HepG2 (cell line): ENCODE measurements around the gene ITPK1. TPM values are rescaled to one million over a fixed set of nuclear protein-coding genes. Genes with fewer than 3 reads are reported as not detected.
"Not testable (repeated sequence)": the region's sequence is repeated elsewhere in the genome, so short reads cannot be mapped to it uniquely, and the experiment has no call there.

Experiments used
- ATAC-seq: fragments of 200-7000 bp; cut with Tn5 transposase; 3 replicates; pipeline ENCODE4 v1.9.1; 2020; ENCODE audit warnings: mild to moderate bottlenecking, moderate library complexity
- BruUV-seq: library from RNA; stranded (reverse); fragments of 400-500 nt; replicated peaks from 2 replicates; lab custom pipeline; 2021; lab: Mats Ljungman, UMichigan
- CTCF ChIA-PET: fragments of 300-600 bp; formaldehyde crosslinking; extraction: SDS; loops from one replicate; lab custom pipeline; 2021; ENCODE audit warnings: low total read pairs, inconsistent platforms, low intra/inter-chr PET ratio; lab: Yijun Ruan, JAX
- POLR2A ChIA-PET: fragments of 350-600 bp; sonication (Branson Sonifier 250); formaldehyde crosslinking; loops from one replicate; lab custom pipeline; 2020; ENCODE audit warnings: antibody characterized with exemption, inconsistent platforms; lab: Yijun Ruan, JAX
- DNase-seq: peaks from one replicate; pipeline ENCODE4 v3.0.0-alpha.2; 2015; ENCODE audit warnings: low spot score
- FAIRE-seq: peaks from 3 replicates; lab custom pipeline; 2011; peaks lifted over from hg19 to GRCh38; lab: Jason Lieb, UNC
- H2AFZ ChIP-seq: one replicate; pipeline ENCODE4 v1.6.1; 2011; ENCODE audit warnings: low read length, inconsistent platforms
- H3K27ac ChIP-seq: fragments of 300-600 bp; 3 replicates; pipeline ENCODE4 v1.8.0; 2011; ENCODE audit warnings: mixed run types, mild to moderate bottlenecking, mixed read lengths, low read length, inconsistent platforms; ENCODE audit not compliant: insufficient read depth; ENCODE audit errors: extremely low read length
- H3K27me3 ChIP-seq, 2 experiments: fragments of 200-600 bp in 1 of 2; 2 replicates in 1 of 2; 3 replicates in 1 of 2; pipeline versions ENCODE4 v1.6.0 to v1.8.0; 2011; ENCODE audit warnings: low read length in 2 of 2, mild to moderate bottlenecking in 2 of 2, moderate library complexity in 2 of 2, inconsistent platforms in 1 of 2; ENCODE audit not compliant: insufficient read depth in 2 of 2, control insufficient read depth in 1 of 2
- H3K36me3 ChIP-seq, 2 experiments: fragments of 200-600 bp in 1 of 2; replicated peaks in 1 of 2; 2 replicates in 1 of 2; 3 replicates in 1 of 2; pipeline versions ENCODE4 v1.5.1 to v1.8.0; 2011; ENCODE audit warnings: low read length in 2 of 2, inconsistent platforms in 1 of 2; ENCODE audit not compliant: insufficient read depth in 2 of 2, control insufficient read depth in 1 of 2
- H3K4me1 ChIP-seq: 2 replicates; pipeline ENCODE4 v1.5.1; 2012; ENCODE audit warnings: low read length, inconsistent platforms; ENCODE audit not compliant: insufficient read depth
- H3K4me2 ChIP-seq: 2 replicates; pipeline ENCODE4 v1.6.0; 2011; ENCODE audit warnings: low read depth, low read length, inconsistent platforms
- H3K4me3 ChIP-seq, 3 experiments: fragments of 200-600 bp in 1 of 3; sonication (generic), shearing (Covaris generic) in 1 of 3; replicated peaks in 1 of 3; 2 replicates each; pipeline ENCODE4 v1.5.1; 2011 to 2016; ENCODE audit warnings: low read length in 3 of 3, inconsistent platforms in 2 of 3, low read depth in 2 of 3, mild to moderate bottlenecking in 2 of 3, control low read depth in 1 of 3, mixed read lengths in 1 of 3; ENCODE audit not compliant: insufficient read depth in 1 of 3
- H3K79me2 ChIP-seq: one replicate; pipeline ENCODE4 v1.6.1; 2011; ENCODE audit warnings: low read length, inconsistent platforms; ENCODE audit not compliant: insufficient read depth
- H3K9ac ChIP-seq: 2 replicates; pipeline ENCODE4 v1.6.0; 2011; ENCODE audit warnings: mild to moderate bottlenecking, low read depth, low read length, inconsistent platforms; ENCODE audit not compliant: insufficient read depth
- H3K9me3 ChIP-seq: 2 replicates; pipeline ENCODE4 v1.5.1; 2012; ENCODE audit warnings: mild to moderate bottlenecking, low read length
- H4K20me1 ChIP-seq: 2 replicates; pipeline ENCODE4 v1.6.0; 2011; ENCODE audit warnings: inconsistent platforms, mild to moderate bottlenecking, low read length, moderate library complexity; ENCODE audit not compliant: insufficient read depth
- AGO1 ChIP-seq: fragments of 200-400 bp; formaldehyde crosslinking; IDR thresholded peaks from 2 replicates; pipeline ENCODE4 v1.6.1; 2017; ENCODE audit warnings: mild to moderate bottlenecking, low read depth, low read length, moderate library complexity; ENCODE audit not compliant: poor library complexity, severe bottlenecking
- E2F2 ChIP-seq: sonication (generic); formaldehyde crosslinking; IDR thresholded peaks from 2 replicates; pipeline ENCODE4 v1.4.0; 2020; ENCODE audit warnings: missing genetic modification reagents, borderline replicate concordance
- KAT7 ChIP-seq: IDR thresholded peaks from 2 replicates; pipeline ENCODE4 v1.6.1; 2018; ENCODE audit warnings: borderline replicate concordance, missing compliant biosample characterization
- MXD4 ChIP-seq: IDR thresholded peaks from 2 replicates; pipeline ENCODE4 v1.6.1; 2016; ENCODE audit warnings: mild to moderate bottlenecking, missing biosample characterization, missing genetic modification reagents
- PRPF4 ChIP-seq: fragments of 200-400 bp; formaldehyde crosslinking; IDR thresholded peaks from 2 replicates; pipeline ENCODE4 v1.6.1; 2016; ENCODE audit warnings: low read length, low read depth; ENCODE audit not compliant: poor library complexity, severe bottlenecking
- THRA ChIP-seq: sonication (generic); formaldehyde crosslinking; IDR thresholded peaks from 2 replicates; pipeline ENCODE4 v1.4.0; 2020; ENCODE audit warnings: missing genetic modification reagents, borderline replicate concordance
- TIGD3 ChIP-seq: sonication (generic); formaldehyde crosslinking; IDR thresholded peaks from 2 replicates; pipeline ENCODE4 v1.5.1; 2020; ENCODE audit warnings: mild to moderate bottlenecking, missing genetic modification reagents, borderline replicate concordance
- ZBED4 ChIP-seq: sonication (generic); formaldehyde crosslinking; IDR thresholded peaks from 2 replicates; pipeline ENCODE4 v1.4.0; 2020; ENCODE audit warnings: missing genetic modification reagents, borderline replicate concordance
- ZMYM3 ChIP-seq: sonication (generic); formaldehyde crosslinking; IDR thresholded peaks from 2 replicates; pipeline ENCODE4 v1.5.1; 2020; ENCODE audit warnings: mild to moderate bottlenecking, missing genetic modification reagents
- ZNF276 ChIP-seq: sonication (generic); formaldehyde crosslinking; IDR thresholded peaks from 2 replicates; pipeline ENCODE4 v1.4.0; 2020; ENCODE audit warnings: mild to moderate bottlenecking, low read depth, missing genetic modification reagents
- whole genome bisulfite sequencing: methylation state at CpG from one replicate; pipeline ENCODE4 v1.1.6; 2017; ENCODE audit warnings: low lambda C conversion rate; 5-methylcytosine and 5-hydroxymethylcytosine counted together
- in situ Hi-C: cut with HindIII; loops from 2 replicates; pipeline ENCODE4 v1.10.0; 2017; ENCODE audit warnings: low pct_unique_long_range_greater_than_20kb; ENCODE audit not compliant: extremely low pct_ligation_motif_present
- intact Hi-C: fragments of 100-400 bp; cut with micrococcal nuclease; formaldehyde crosslinking; loops from one replicate; pipeline ENCODE4 v1.10.0; 2022; ENCODE audit not compliant: unreplicated experiment
- polyA plus RNA-seq, 8 experiments: library from polyadenylated mRNA; depleted of rRNA in 3 of 8; stranded (reverse) in 7 of 8; unstranded in 1 of 8; fragments of >200 nt; fragmentation: Illumina TruSeq in 4 of 8; extraction: Trizol in 4 of 8; gene quantifications; 2 replicates each; pipeline versions ENCODE4 v1.2.1 to v1.2.3, GENCODE V29; 2011 to 2016; ENCODE audit warnings: low read depth in 4 of 8, missing spikeins in 1 of 8, mixed read lengths in 1 of 8; ENCODE audit not compliant: insufficient read depth in 1 of 8
- total RNA-seq, 5 experiments: library from RNA; depleted of rRNA; stranded (reverse); fragments of >200 nt; fragmentation: Illumina TruSeq; extraction: Trizol; gene quantifications; 2 replicates each; pipeline ENCODE4 v1.2.3, GENCODE V29; 2016; ENCODE audit warnings: low read depth in 1 of 5

The ITPK1 gene
- total and polyA plus RNA-seq, 2 of the 13 experiments (the other 11 are each of a cell fraction or from before 2014, with no cell fraction given): 20.5 to 47.5 TPM

GRCh38 chr14:93112891-93113677 is 2.6 kb downstream of the ITPK1 start (continued):
- TF ChIP-seq ZBED4 (CRISPR knock-in tag) (no peak), AGO1 (no peak), ZMYM3 (CRISPR knock-in tag) (no peak), KAT7 (CRISPR knock-in tag) (no peak), ZNF276 (CRISPR knock-in tag) (no peak), E2F2 (CRISPR knock-in tag) (no peak), PRPF4 (no peak), THRA (CRISPR knock-in tag) (no peak), MXD4 (CRISPR knock-in tag) (no peak), TIGD3 (CRISPR knock-in tag) (no peak)

GRCh38 chr14:93111541-93111940 is 4.2 kb downstream of the ITPK1 start:
- FAIRE-seq, H3K9me3 ChIP-seq, H3K4me3 ChIP-seq, H3K4me2 ChIP-seq, H3K9ac ChIP-seq, H4K20me1 ChIP-seq, ATAC-seq, BruUV-seq, H3K27ac ChIP-seq, POLR2A ChIA-PET, H2AFZ ChIP-seq, H3K27me3 ChIP-seq, DNase-seq, H3K36me3 ChIP-seq: not testable (repeated sequence)
- WGBS: 92% methylated on average over 8 of the region's 8 CpGs
- Histone ChIP-seq H3K4me1 (peaks cover 44% of the 10 kb centered on the region), H3K79me2 (peaks cover 10% of the 10 kb centered on the region)
- CTCF ChIA-PET: interaction anchor here (3.5 kb wide), 1 partner anchor 27 kb away, joined by 29 read pairs; no protein-coding TSS in a partner anchor
- in situ Hi-C loops (loop anchor here (10.0 kb wide), 1 partner anchor 157 kb away; no protein-coding TSS in a partner anchor), intact Hi-C loops (loop anchor here (5.0 to 10.0 kb wide), 3 partner anchors 63 to 96 kb away; partner anchors contain the start of genes GON7 and UBR7)
